Skeletal muscle satellite cell (primary cell): Measurements from ENCODE around the gene SAMD4A.

Source experiments
- H3K27me3 ChIP-seq: 2 replicates; pipeline ENCODE4 v1.7.0; 2013; ENCODE audit warnings: low read length; ENCODE audit not compliant: control insufficient read depth, insufficient read depth
- H3K36me3 ChIP-seq: 2 replicates; pipeline ENCODE4 v1.7.0; 2013; ENCODE audit warnings: mild to moderate bottlenecking, control low read depth, low read length; ENCODE audit not compliant: insufficient read depth
- H3K4me1 ChIP-seq: 2 replicates; pipeline ENCODE4 v1.7.0; 2013; ENCODE audit warnings: low read length; ENCODE audit not compliant: control insufficient read depth, insufficient read depth
- H3K4me2 ChIP-seq: 2 replicates; pipeline ENCODE4 v1.7.0; 2013; ENCODE audit warnings: mild to moderate bottlenecking, low read length
- H3K4me3 ChIP-seq: 2 replicates; pipeline ENCODE4 v1.7.0; 2013; ENCODE audit warnings: low read length
- H3K9ac ChIP-seq: 2 replicates; pipeline ENCODE4 v1.7.0; 2013; ENCODE audit warnings: mild to moderate bottlenecking, low read depth, low read length, moderate library complexity
- H3K9me3 ChIP-seq: replicated peaks from 2 replicates; pipeline ENCODE4 v1.7.0; 2013; ENCODE audit warnings: mild to moderate bottlenecking, control low read depth, low read length

Gene SAMD4A

GRCh38 chr14:54702014-54702491, 135.1 kb downstream of the SAMD4A start:
- Histone ChIP-seq H3K4me2 (no peak overlapping the region), H3K36me3 (peaks cover 4% of the 10 kb centered on the region)

GRCh38 chr14:54702492-54702891, 135.6 kb downstream of the SAMD4A start:
- H3K9ac ChIP-seq: no peak overlapping the region
- H3K4me2 ChIP-seq: no peak overlapping the region
- H3K4me1 ChIP-seq: no peaks in the 10 kb centered on the region
- H3K36me3 ChIP-seq: peaks cover 4% of the 10 kb centered on the region
- no peaks in the 10 kb centered on the region for H3K27me3 ChIP-seq
- H3K4me3 ChIP-seq: no peak overlapping the region
- no peaks in the 10 kb centered on the region for H3K9me3 ChIP-seq

More at GRCh38 chr14:54702014-54702491, 135.1 kb downstream of the SAMD4A start:
- Histone ChIP-seq H3K4me3 (no peak overlapping the region), H3K9me3 (no peaks in the 10 kb centered on the region), H3K4me1 (no peaks in the 10 kb centered on the region), H3K27me3 (no peaks in the 10 kb centered on the region), H3K9ac (no peak overlapping the region)

- H3K36me3 ChIP-seq: peaks cover 4% of the 10 kb centered on the region
- no peaks in the 10 kb centered on the region for H3K4me1 ChIP-seq
- no peaks in the 10 kb centered on the region for H3K9me3 ChIP-seq
- no peak overlapping the region for H3K4me2 ChIP-seq
- no peak overlapping the region for H3K9ac ChIP-seq
- no peak overlapping the region for H3K4me3 ChIP-seq
- no peaks in the 10 kb centered on the region for H3K27me3 ChIP-seq
Observed at GRCh38 chr14:54703082-54703481, 136.2 kb downstream of the SAMD4A start.

GRCh38 chr14:54703724-54704123, 136.8 kb downstream of the SAMD4A start:
- no peak overlapping the region for H3K9ac ChIP-seq
- H3K4me2 ChIP-seq: no peak overlapping the region
- peaks cover 4% of the 10 kb centered on the region for H3K36me3 ChIP-seq
- no peaks in the 10 kb centered on the region for H3K27me3 ChIP-seq
- H3K4me3 ChIP-seq: no peak overlapping the region
- no peaks in the 10 kb centered on the region for H3K4me1 ChIP-seq
- H3K9me3 ChIP-seq: no peaks in the 10 kb centered on the region

DNA sequence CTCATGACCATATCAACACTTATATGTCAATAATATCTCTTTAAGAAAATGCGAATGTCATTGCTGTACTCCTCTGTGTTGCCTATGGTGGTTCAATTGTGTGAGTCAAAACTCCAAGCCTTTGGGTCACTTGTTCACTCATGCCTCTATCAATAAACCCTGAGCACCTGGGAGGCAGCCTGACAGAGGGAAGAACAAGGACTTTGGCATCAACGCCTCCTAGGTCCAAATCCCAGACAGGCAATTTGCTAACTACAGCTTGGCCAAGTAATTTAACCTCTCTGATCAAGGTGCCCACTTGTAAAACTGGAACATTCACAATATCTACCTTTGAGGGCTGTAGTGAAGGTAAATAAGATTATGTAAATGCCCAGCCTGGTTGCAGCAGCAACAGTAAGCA, 137.8 kb downstream of the SAMD4A start:
- Histone ChIP-seq H3K9me3 (no peaks in the 10 kb centered on the region), H3K36me3 (peaks cover 4% of the 10 kb centered on the region), H3K4me3 (no peak overlapping the region), H3K27me3 (no peaks in the 10 kb centered on the region), H3K4me2 (no peak overlapping the region), H3K9ac (no peak overlapping the region), H3K4me1 (no peaks in the 10 kb centered on the region)

DNA sequence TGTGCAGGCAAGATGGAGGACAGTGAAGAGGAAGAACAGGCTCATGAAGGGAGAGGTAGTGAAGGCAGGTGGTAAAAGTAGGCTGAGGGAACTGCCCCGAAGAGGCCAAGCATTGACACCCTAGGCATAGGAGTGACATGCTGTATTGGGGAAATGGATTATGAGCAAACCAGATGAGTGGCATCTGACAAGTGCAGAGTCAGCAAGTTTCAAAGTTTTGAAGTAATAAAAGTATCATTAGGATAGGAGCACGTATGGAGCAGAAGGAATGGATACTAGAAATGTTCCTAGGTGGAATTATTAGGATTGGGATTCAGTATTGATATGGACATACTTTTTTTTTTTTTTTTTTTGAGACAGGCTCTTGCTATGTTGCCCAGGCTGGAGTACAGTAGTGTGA, 139.8 kb downstream of the SAMD4A start:
- no peak overlapping the region for H3K4me2 ChIP-seq
- peaks cover 4% of the 10 kb centered on the region for H3K36me3 ChIP-seq
- H3K27me3 ChIP-seq: no peaks in the 10 kb centered on the region
- H3K9ac ChIP-seq: no peak overlapping the region
- peaks cover 1% of the 10 kb centered on the region for H3K4me1 ChIP-seq
- no peak overlapping the region for H3K4me3 ChIP-seq
- H3K9me3 ChIP-seq: no peaks in the 10 kb centered on the region

GRCh38 chr14:54708161-54708560, 141.2 kb downstream of the SAMD4A start:
- Histone ChIP-seq H3K4me2 (no peak overlapping the region), H3K9ac (no peak overlapping the region), H3K9me3 (no peaks in the 10 kb centered on the region), H3K27me3 (no peaks in the 10 kb centered on the region), H3K4me1 (peaks cover 15% of the 10 kb centered on the region), H3K36me3 (peaks cover 4% of the 10 kb centered on the region), H3K4me3 (no peak overlapping the region)

DNA sequence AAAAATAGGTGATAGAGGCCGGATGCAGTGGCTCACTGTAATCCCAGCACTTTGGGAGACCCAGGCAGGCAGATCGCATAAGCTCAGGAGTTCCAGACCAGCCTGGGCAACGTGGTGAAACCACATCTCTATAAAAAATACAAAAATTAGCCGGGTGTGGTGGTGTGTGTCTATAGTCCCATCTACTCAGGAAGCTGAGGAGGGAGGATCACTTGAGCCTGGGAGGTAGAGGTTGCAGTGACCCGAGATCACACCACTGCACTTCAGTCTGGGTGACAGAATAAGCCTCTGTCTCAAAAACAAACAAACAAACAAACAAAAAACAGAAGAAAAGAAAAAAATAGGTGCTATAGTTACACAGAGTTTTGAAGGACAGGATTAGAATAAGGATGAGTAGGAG, 142.1 kb downstream of the SAMD4A start:
- H3K4me1 ChIP-seq: peaks cover 19% of the 10 kb centered on the region
- peaks cover 4% of the 10 kb centered on the region for H3K36me3 ChIP-seq
- H3K9me3 ChIP-seq: no peaks in the 10 kb centered on the region
- no peak overlapping the region for H3K9ac ChIP-seq
- H3K27me3 ChIP-seq: no peaks in the 10 kb centered on the region
- H3K4me3 ChIP-seq: no peak overlapping the region
- H3K4me2 ChIP-seq: no peak overlapping the region

- peaks cover 19% of the 10 kb centered on the region for H3K4me1 ChIP-seq
- no peak overlapping the region for H3K9ac ChIP-seq
- H3K27me3 ChIP-seq: no peaks in the 10 kb centered on the region
- no peak overlapping the region for H3K4me2 ChIP-seq
- H3K4me3 ChIP-seq: no peak overlapping the region
- peaks cover 4% of the 10 kb centered on the region for H3K36me3 ChIP-seq
- H3K9me3 ChIP-seq: no peaks in the 10 kb centered on the region
Observed at GRCh38 chr14:54709444-54709843, 142.5 kb downstream of the SAMD4A start.

- no peak overlapping the region for H3K4me2 ChIP-seq
- H3K4me1 ChIP-seq: peaks cover 19% of the 10 kb centered on the region
- no peak overlapping the region for H3K4me3 ChIP-seq
- no peak overlapping the region for H3K9ac ChIP-seq
- H3K9me3 ChIP-seq: no peaks in the 10 kb centered on the region
- H3K36me3 ChIP-seq: peaks cover 3% of the 10 kb centered on the region
- H3K27me3 ChIP-seq: no peaks in the 10 kb centered on the region
Observed at GRCh38 chr14:54709867-54710266, 142.9 kb downstream of the SAMD4A start.

- Histone ChIP-seq H3K36me3 (no peaks in the 10 kb centered on the region), H3K4me2 (no peak overlapping the region), H3K27me3 (no peaks in the 10 kb centered on the region), H3K4me3 (no peak overlapping the region), H3K4me1 (peaks cover 25% of the 10 kb centered on the region), H3K9ac (no peak overlapping the region), H3K9me3 (no peaks in the 10 kb centered on the region)
Observed at GRCh38 chr14:54711312-54711711, 144.4 kb downstream of the SAMD4A start.

DNA sequence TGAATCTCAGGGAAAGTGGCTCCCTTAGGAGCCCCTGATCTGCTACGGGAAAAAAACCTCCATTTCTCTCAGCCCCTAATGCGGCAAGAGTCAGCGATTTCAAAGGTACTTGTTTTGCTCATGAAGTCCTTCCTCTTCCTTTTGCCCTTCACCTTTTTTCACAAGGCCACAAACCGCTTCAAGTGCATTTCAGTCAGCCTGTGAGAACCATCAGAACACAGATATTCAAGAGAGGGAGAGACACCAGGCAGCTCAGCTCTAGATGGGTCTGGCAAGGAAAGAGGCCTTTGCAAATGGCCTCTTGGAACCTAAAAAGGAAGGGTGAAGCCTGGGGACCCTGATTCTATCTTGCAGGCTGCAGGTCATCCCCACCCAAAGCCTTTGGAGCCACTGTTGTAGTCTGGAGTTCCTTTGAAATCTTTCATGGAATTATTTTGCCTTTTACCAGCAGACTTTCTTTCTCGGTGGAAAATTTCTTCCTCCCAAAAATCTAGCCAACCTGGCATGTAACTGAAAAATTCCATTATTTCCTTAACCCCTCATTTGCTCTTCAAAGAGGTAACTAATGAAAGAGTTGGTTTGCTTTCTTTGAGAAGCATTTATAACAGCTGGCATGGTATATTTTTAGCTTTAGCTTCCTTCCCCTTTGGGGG, 145.0 kb downstream of the SAMD4A start:
- no peak overlapping the region for H3K9ac ChIP-seq

More for the DNA sequence above, 145.0 kb downstream of the SAMD4A start:
- Histone ChIP-seq H3K4me1 (peaks cover 25% of the 10 kb centered on the region), H3K4me3 (no peak overlapping the region), H3K4me2 (peak overlapping the region; percentile 70), H3K27me3 (no peaks in the 10 kb centered on the region), H3K36me3 (no peaks in the 10 kb centered on the region), H3K9me3 (no peaks in the 10 kb centered on the region)
